Upper lobe of right lung (tissue), 1 donor: ENCODE results near the gene KANSL1. TPM values are rescaled to one million over a fixed set of nuclear protein-coding genes. Genes with fewer than 3 reads are reported as not detected.
"Not testable (repeated sequence)": the region's sequence is repeated elsewhere in the genome, so short reads cannot be mapped to it uniquely, and the experiment has no call there.

Experiments
- ATAC-seq: fragments of 200-7000 bp; cut with Tn5 transposase; one replicate; pipeline ENCODE4 v1.9.1; 2020; ENCODE audit warnings: mild to moderate bottlenecking, moderate library complexity
- DNase-seq: peaks from one replicate; pipeline ENCODE4 v3.0.0-alpha.2; 2020
- H3K27ac ChIP-seq: fragments of 200-600 bp; one replicate; pipeline ENCODE4 v1.8.0; 2022
- H3K27me3 ChIP-seq: fragments of 200-600 bp; one replicate; pipeline ENCODE4 v1.8.0; 2022; ENCODE audit warnings: mild to moderate bottlenecking
- H3K36me3 ChIP-seq: fragments of 200-600 bp; one replicate; pipeline ENCODE4 v1.8.0; 2022
- H3K4me1 ChIP-seq: fragments of 200-600 bp; one replicate; pipeline ENCODE4 v1.8.0; 2022
- H3K4me3 ChIP-seq: fragments of 200-600 bp; one replicate; pipeline ENCODE4 v1.8.0; 2022; ENCODE audit warnings: mild to moderate bottlenecking
- H3K9me3 ChIP-seq: fragments of 200-600 bp; one replicate; pipeline ENCODE4 v1.8.0; 2022
- CTCF ChIP-seq: fragments of 200-600 bp; IDR thresholded peaks from one replicate; pipeline ENCODE4 v1.8.0; 2022; ENCODE audit warnings: antibody characterized with exemption
- intact Hi-C: fragments of 100-400 bp; cut with DNase I; formaldehyde crosslinking; loops from one replicate; pipeline ENCODE4 v1.11.0; 2022
- total RNA-seq: library from RNA; stranded (reverse); fragmentation: NEBNext Ultra II Directional; extraction: Animal tissue kit (Norgen Biotek cat#: 25700); gene quantifications from one replicate; pipeline ENCODE4 v1.2.1, GENCODE V29; 2021
- donor health status: DM: no; HTN: yes; CAD: no; lungs with severe emphysema.

Gene KANSL1
- total RNA-seq, 1 donor from 2014 or later = 69.8 TPM

- H3K4me3 ChIP-seq = no peak overlapping the region
- no peaks in the 10 kb centered on the region for H3K36me3 ChIP-seq
- no peak for DNase-seq
- H3K27me3 ChIP-seq = no peaks in the 10 kb centered on the region
- intact Hi-C loops = no loop called here
- no peak for ATAC-seq
- no peaks in the 10 kb centered on the region for H3K9me3 ChIP-seq
- no peak for TF ChIP-seq CTCF
- H3K27ac ChIP-seq = no peak overlapping the region
- H3K4me1 ChIP-seq = no peaks in the 10 kb centered on the region
Measured at GRCh38 chr17:46008591-46008990, 184.6 kb downstream of the KANSL1 start.

GRCh38 chr17:46007461-46007965, 185.7 kb downstream of the KANSL1 start:
- no peaks in the 10 kb centered on the region for H3K36me3 ChIP-seq
- intact Hi-C loops = no loop called here

GRCh38 chr17:46006082-46006481, 187.1 kb downstream of the KANSL1 start:
- H3K4me3 ChIP-seq, DNase-seq, ATAC-seq, H3K36me3 ChIP-seq, intact Hi-C loops, H3K9me3 ChIP-seq, H3K27me3 ChIP-seq, H3K4me1 ChIP-seq, H3K27ac ChIP-seq: not testable (repeated sequence)

More at GRCh38 chr17:46007461-46007965, 185.7 kb downstream of the KANSL1 start:
- no peaks in the 10 kb centered on the region for H3K27me3 ChIP-seq
- H3K4me1 ChIP-seq = no peaks in the 10 kb centered on the region
- no peak overlapping the region for H3K27ac ChIP-seq
- H3K9me3 ChIP-seq = no peaks in the 10 kb centered on the region
- ATAC-seq (no peak), DNase-seq (no peak)
- H3K4me3 ChIP-seq = no peak overlapping the region
- TF ChIP-seq CTCF = no peak

- intact Hi-C loops = loop anchor here (5.0 kb wide), 1 partner anchor 208 kb away; no protein-coding TSS in a partner anchor
- TF ChIP-seq CTCF = no peak
- peak; percentile 32 for ATAC-seq
- no peaks in the 10 kb centered on the region for H3K9me3 ChIP-seq
- H3K4me3 ChIP-seq = no peak overlapping the region
- DNase-seq = no peak
- no peak overlapping the region for H3K27ac ChIP-seq
- no peaks in the 10 kb centered on the region for H3K27me3 ChIP-seq
- H3K36me3 ChIP-seq = no peaks in the 10 kb centered on the region
- H3K4me1 ChIP-seq = no peaks in the 10 kb centered on the region
Measured at GRCh38 chr17:46003907-46004748, 189.1 kb downstream of the KANSL1 start.

- Histone ChIP-seq H3K9me3 (no peaks in the 10 kb centered on the region), H3K27ac (no peak overlapping the region), H3K4me1 (no peaks in the 10 kb centered on the region), H3K4me3 (no peak overlapping the region), H3K27me3 (no peaks in the 10 kb centered on the region), H3K36me3 (no peaks in the 10 kb centered on the region)
- no peak for ATAC-seq
- no peak for TF ChIP-seq CTCF
- intact Hi-C loops = loop anchor here (5.0 kb wide), 1 partner anchor 209 kb away; no protein-coding TSS in a partner anchor
- no peak for DNase-seq
Measured at GRCh38 chr17:46002973-46003316, 190.3 kb downstream of the KANSL1 start.

- ATAC-seq (peak; percentile 93), DNase-seq (peak; percentile 76)
- Histone ChIP-seq H3K4me3 (no peak overlapping the region), H3K9me3 (no peaks in the 10 kb centered on the region), H3K4me1 (no peaks in the 10 kb centered on the region), H3K27ac (no peak overlapping the region), H3K27me3 (no peaks in the 10 kb centered on the region), H3K36me3 (no peaks in the 10 kb centered on the region)
- peak; percentile 99 for TF ChIP-seq CTCF
- intact Hi-C loops = loop anchor here (5.0 kb wide), 1 partner anchor 210 kb away; no protein-coding TSS in a partner anchor
Measured at GRCh38 chr17:46002311-46002972, 190.8 kb downstream of the KANSL1 start.
